Sigmoid colon (tissue), 4 donors: Measurements from ENCODE around the gene MT1X.

Source experiments
- CTCF ChIP-seq, 4 experiments: fragments of 450-650 bp in 3 of 4; fragments of 200-600 bp in 1 of 4; IDR thresholded peaks; one replicate each; pipeline ENCODE4 v1.5.1; 2016 to 2019; ENCODE audit warnings: antibody characterized with exemption in 4 of 4, mild to moderate bottlenecking in 3 of 4, moderate library complexity in 2 of 4
- EP300 ChIP-seq, 4 donors: sonication (generic); formaldehyde crosslinking; IDR thresholded peaks; one replicate each; pipeline ENCODE4 v1.6.1; 2017; ENCODE audit warnings: antibody characterized with exemption in 4 of 4
- POLR2A ChIP-seq, 2 donors: fragments of 450-650 bp; IDR thresholded peaks; one replicate each; pipeline ENCODE4 v1.6.1; 2016; ENCODE audit warnings: antibody characterized with exemption in 2 of 2, mild to moderate bottlenecking in 2 of 2, moderate library complexity in 2 of 2

- TF ChIP-seq POLR2A (IDR thresholded peaks at IDR 0.05) (no peak), CTCF (IDR thresholded peaks at IDR 0.05) (no peak), EP300 (IDR thresholded peaks at IDR 0.05) (no peak)
These were observed 17.9 kb downstream of the MT1X start for GRCh38 chr16:56700195-56700594.
